NCI-H2196 treated with DMSO at 0.1 percent for 48 hours (cell line): ENCODE measurements around the gene COL4A1.

ENCODE experiments used
- DNase-seq: peaks from one replicate; lab custom pipeline; 2025; ENCODE audit not compliant: unreplicated experiment; lab: John Stamatoyannopoulos, UW

Gene COL4A1

DNA sequence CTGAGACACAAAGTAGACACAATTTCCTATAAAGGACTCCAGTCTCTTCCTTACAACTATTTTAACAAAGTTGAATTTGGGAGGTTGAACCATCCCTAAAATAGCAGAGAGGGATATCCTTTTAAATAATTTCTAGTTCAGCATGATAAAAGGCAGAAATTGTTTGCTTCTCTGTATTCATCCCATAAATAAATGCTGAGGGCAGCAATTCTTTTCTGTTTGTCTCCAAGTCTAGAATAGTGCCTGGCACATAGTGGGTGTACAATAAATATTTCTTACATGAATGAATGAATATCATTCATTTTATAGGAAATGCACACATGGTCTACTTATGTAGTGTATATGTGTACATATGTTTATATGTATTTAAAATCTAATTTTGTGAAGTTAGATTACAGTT is 12.3 kb downstream of the COL4A1 start:
- DNase-seq = no peak

DNA sequence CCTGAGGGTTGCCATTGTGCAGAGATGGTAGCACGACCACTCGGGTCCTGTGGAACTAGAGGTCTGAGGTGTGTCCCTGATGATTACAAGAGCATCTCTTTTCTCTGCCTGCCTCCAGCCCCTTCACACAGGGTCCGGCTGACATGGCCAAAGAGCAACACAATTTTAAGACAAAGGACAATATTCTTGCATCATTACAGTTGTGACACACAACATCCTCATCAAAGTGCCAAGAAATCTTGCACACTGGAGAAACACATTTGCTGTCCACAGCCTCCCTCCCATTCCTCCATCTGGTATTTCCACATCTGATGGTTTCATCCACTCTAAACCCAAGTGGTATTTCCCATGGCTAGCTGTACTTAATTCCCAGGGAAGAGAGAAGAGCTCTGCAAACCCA is 12.8 kb downstream of the COL4A1 start:
- no peak for DNase-seq

DNA sequence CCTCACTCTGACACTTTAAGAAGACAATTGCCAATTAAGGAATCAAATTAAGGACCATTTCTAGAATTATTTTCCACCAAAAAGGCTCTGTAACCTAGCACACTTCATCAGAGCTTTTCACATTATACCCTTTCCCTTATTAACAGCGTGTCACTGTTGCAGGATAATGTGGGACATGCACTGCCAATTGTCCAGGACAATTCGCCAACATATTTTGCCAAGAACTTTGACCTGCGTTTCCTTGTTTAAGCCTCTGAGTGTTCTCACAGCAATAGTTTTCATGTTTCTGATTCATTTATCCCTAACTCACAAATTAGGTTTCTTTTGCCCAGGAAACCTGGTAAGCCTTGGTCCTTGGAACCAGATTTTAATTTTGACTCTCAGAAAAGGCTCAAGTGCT is 13.3 kb downstream of the COL4A1 start:
- DNase-seq = no peak

DNA sequence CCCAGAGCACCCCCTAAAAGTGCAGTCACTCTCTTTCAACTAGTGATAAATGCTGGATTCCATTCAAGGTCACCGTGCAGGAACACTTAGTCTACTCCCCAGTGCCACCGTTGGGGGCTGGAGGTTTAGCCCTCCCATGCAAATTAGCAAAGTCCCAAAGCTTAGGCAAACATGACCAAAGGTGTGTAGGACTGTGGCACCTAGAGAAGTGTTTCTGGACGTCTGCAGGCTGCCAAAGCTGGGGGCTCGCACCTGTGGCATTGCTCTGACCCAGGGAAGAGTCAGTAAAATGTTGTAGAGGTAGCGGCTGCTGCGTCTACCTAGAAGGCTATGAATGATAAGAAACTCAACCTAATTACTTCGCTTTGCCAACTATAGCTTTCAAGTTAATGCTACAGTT is 13.9 kb downstream of the COL4A1 start:
- DNase-seq = no peak

DNA sequence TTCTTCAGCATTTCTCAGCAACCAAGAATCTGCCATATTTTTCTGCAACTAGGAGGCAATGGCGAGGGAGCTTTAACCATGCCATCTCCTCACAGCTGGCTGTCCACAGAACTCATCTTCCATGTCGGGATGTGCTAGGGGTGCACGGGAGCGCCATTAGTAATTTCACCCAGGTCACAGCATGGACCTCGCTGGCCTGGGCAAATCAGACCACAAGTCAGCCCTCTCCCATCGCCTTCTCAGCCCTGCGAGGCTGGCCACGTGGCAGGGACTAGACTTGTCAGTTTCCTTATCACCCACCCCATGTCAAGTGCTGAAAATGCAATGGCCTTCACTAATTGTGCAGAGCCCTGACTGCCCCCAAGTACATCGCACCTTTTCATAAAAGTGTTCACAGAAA is 15.7 kb downstream of the COL4A1 start:
- no peak for DNase-seq

DNA sequence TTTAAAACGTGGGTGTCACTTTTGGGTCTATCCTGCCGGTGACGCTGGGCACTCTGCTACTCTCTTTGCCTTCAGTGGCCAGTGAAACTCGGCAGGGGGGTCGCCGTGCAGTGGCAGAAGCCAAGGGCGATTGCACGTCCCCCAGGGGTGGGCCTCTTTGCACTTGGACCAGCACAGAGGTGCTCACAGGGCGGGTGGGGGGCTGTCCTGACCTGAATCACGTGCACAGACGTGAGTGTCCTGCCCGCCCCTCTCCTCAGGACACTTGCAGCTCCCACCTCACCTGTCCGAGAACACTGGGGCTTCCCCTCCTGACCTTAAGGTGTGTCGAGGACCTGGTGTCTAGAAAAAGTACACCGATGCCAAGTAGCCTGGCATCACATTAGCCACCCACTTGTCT is 16.1 kb downstream of the COL4A1 start:
- no peak for DNase-seq

DNA sequence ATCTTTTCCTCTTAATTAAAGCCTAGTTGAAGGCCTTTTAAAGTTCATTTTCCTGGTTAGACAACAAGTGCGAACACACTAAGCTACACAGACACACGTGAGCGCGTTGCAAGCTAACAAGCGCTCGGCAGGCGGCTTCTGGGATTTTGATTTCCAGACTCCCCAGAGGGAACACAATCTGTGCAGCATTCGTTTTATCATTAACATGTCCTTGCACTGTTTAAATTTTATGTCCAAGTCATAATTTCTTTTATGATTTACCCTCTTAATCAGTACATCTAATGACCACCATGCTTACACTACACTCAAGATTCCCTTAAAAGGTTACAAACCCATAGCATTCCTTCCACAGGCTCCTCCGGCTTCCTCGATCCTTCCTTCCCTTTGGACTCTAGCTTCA is 16.8 kb downstream of the COL4A1 start:
- no peak for DNase-seq

DNA sequence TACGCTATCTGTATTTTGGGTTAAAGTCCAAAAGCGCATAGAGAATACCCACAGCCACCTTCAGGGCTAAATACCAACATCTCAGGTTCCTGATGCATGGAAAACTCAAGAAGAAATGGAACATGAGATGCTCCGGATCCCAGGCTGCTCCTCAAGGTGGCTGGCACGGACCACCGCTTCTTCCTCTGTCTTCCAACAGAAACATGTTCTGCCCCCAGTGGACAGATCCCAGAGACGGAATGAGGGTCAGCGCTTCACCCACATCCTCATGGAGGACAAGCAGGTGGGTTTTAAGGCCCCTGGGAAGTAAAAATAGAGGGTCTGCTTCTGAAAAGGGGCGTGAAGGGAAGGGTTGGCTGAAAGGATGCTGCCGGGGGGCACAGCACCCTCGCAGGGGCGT is 17.3 kb downstream of the COL4A1 start:
- DNase-seq = no peak

DNA sequence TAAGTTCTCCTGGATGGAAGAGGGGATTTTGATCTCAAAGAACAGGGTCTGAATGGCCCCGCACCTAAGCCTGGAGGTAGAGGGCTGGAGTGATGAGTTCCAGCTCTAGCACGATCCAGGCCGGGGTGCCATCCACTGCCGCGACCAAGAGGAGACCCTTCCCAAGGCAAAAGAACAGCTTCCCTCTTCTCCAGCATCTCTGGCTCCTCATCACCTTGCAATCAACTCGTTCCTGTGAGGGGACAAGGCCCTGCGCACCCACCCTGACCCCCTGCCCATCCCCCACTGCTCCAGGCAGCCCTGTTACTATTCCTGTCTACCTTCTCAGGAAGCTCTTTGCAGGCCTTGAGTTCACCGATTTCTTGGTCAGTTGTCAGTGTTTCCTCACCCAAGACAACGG is 17.8 kb downstream of the COL4A1 start:
- no peak for DNase-seq

DNA sequence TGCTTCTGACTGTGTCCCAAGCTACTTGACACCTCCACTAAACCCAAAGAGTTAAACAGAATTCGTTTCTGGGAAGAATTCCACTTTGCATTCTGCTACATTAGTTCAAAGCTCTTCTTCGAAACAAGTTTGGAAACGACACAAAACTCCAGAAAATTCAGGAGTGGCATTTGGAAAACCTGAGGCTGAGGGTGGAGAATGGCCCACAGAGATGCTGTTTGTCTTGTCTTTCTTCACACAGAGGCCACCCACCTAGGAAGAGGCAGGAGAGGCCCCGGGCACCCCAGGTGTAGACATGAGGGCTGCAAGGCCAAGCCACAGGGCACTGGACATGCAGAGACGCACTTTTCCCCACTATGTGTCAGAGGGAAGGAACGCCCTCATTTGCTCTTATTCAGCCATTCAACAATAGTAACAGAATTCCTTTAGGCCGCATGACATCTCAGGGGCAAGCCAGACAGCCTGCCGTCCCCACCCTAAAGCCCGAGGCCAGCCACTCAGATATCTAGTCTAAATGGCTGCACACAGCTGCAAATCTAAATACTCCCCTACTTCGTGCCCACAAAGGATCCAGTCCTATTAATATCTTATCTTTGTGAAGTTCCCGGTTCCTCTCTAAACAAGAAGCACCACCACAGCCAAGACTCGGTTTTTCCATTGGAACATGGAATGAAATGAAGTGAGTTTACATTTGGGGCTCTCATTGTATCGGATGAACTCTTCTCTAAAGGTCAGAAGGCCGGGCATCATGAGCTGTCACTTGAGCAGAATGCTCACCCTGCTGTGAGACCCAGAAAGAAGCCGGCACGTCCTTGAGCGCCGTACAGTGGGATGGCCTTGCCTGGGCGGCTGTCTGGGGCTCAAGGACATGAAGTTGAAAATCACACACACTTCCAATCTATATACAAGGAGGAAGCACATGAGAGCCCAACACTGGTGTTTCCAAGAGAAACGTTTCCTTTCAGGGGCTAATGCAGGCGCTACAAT is 19.8 kb downstream of the COL4A1 start:
- no peak for DNase-seq

DNA sequence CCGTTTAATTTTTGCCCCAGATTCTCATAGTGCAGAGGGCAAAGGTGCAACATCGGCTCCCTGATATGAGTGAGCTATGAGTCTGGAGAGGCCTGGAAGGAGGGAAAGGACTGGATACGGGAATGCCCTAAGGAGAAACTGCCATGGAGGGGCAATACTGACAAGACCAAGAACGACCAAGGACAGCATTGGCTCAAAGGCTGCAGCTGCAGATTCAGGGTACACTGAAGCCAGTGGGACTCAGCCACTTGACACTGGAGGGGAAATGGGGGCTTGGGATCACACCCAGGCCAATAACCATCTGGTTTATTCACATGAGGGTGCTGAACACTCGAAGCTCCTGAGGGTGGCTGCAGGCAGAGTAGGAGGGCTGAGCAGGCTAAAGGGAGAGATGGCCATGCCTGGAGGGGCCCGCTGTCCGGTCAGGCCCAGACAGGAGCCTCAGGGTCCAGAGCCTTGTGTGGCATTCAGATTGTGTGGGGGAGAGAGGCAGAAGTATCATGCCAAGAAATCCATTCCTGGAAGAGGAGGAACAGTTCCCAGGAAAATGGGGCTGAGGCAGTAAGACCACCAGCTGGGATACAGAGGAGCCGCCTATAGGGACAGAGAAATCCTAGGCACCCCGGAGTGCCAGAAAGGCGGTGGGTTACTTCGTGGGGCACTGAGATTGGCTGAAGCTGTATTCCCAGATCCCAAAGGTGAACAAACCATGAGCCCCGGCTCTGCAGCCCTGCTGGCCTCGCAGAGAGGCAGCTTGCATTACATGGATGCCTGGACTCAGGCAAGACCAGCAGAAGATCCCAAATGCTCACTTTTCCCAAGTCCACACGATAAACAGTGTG is 20.7 kb downstream of the COL4A1 start:
- DNase-seq = no peak

DNA sequence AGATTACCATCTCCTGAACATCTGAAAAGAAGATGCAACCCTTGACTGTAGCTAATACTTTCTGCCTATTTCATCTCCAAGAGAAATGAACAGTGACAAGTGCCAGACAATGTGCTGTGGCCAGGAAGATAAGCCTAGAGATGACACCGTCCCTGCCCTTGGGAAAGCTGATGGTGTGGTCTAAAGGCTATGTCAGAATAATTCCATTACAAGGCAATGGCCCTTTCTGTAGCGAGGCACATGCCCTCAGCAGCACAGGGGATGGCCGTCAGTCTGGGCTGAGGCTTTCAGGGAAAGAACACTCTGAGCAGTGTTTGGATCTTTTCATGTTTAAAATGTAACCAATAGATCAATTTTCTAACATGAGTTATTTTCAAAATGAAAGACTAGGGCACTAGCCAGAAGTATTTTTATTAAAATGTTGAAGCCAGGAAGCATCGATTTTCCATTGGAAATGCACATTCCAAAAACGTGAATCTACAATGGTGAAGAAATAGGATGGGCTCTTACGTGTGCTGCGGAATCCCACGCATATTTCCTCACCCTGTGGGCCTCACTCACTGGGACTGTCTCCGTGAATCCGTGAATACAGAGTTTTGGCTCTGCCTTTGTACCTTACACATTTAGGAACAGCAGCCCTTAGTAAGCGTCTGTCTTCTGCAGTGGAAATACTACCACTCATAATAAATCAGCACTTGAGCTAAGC is 22.0 kb downstream of the COL4A1 start:
- no peak for DNase-seq

DNA sequence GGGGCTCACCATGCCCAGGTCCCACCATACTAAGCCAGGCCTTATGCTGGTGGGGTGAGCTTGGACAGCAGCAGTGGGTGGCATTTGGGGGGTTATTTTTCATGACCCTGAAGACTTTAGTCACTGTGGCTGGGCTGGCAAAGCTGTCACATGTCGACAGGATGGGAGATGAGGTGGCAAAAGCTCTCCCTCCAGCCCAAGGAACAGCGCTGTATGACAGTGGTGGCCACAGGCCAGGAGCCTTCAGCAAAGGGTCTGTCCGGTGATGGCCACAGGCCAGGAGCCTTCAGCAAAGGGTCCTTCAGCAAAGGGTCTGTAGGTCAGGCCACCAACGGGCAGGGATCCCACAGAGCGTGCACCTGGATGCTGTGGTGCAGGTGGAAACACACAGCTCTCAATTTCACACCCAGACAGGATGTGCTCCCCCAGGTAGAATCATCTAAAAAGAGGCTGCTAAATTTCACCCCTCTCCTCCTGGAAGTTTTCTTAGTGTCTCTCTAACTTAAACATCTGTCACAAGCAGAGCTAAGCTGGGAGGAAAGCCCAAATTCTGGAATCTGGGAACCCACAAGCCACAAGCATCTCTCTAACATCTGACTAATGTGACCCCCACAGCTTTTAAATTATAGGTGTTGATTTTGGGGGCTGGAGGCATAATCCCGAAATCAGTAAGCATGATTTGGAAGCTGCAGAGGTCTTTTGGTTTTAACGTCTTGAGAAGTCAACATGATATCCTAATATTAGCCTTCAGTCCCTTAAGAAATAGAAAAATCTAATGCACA is 23.0 kb downstream of the COL4A1 start:
- DNase-seq = no peak

DNA sequence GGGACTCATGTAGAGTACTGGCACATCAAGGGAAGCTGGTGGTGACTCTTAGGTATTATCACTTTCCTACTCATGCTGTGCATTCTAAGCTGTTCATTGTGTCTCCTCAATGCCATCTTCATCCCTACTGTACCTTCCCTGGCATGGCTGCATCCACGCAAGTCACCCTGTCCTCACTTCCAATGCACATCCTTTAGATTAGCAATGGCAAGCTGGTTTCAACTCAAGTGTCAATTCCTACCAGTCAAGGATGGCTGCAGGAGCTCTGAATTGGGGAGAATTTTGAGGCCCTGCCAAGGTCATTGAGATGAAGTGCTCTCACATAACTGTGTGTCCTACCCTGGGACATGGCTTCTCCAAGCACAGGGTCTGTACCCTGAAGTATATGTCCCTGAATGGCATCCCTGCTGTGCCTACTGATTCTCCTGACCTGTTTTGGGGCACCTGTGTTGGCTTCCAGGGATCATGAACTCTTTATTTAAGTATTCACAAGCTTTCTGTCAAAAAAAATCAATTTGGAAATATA is 24.6 kb downstream of the COL4A1 start:
- no peak for DNase-seq

DNA sequence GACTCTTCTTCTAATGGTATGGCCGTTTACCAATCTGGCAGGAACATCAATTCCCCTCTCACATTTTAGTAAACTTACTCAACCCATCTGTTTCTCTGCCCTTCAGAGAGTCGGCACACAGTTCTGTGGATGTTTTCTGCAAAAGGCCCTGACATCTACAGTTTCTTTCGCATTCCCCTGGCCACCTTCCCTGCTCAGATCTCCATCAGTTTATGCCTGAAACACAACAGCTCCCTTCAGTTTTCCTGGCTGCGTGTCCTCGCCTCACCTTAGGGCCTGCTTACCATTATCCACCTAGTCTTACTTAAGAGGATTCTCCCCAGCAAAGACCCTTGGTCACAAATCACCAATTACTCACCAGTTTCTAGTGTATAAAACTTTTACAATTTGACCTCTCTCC is 25.2 kb downstream of the COL4A1 start:
- DNase-seq = no peak

DNA sequence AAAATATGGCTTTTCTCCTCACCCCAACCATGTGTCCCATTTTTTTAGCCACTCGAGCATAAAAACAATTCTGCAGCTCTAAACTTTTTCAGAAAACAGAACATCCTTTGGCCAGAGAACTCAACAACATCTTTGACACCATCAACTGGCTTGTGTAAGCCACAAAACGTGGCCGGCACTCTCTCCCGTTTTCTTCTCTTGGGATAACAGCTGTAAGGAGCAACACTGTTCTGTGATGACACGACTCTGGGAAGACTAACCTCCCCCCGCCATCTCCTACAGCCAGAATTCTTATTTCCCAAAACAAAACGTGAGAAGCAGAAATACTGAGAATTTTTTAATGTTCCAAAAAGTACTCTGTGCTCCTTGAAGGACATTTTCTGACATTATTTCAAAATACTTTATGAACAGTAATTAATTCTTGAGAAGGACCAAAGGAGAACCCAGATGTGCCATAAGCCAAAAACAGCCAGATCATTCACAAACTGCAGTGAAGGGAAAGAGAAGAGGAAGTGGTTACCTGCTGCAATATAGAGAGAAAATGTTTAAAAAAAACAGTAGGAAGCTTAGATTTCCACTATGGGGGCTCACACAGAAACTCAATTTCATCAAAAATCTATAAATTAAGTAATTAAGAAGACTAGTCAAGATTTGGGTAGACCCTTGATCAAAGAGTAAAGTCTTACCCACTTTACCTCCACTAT is 25.8 kb downstream of the COL4A1 start:
- no peak for DNase-seq

DNA sequence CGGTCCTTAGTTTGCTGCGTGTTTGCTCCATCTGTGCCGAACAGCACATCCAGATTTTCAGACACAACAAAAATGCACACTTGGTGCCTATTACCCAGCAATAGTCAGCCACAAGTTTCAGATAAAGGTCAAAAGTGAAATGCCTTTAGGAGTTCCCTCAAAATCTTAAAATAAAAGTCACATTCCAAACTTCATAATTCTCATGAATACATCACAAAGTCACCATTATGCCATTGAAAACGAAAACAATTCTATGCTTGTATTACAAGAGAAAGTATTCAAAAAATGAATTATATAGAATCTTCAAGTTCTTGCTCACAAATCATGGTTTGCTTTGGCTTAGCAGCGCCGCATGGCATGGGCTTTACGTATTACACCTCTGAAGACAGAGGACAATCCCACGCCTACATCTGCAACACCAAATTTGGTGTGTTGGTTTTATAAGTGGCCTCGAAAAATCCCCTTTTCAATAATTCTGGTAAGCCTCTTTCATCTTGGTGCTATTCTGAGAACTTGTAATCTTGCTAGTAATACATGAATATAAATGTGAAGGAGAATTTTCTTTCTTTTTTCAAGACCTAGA is 26.6 kb downstream of the COL4A1 start:
- DNase-seq = no peak

DNA sequence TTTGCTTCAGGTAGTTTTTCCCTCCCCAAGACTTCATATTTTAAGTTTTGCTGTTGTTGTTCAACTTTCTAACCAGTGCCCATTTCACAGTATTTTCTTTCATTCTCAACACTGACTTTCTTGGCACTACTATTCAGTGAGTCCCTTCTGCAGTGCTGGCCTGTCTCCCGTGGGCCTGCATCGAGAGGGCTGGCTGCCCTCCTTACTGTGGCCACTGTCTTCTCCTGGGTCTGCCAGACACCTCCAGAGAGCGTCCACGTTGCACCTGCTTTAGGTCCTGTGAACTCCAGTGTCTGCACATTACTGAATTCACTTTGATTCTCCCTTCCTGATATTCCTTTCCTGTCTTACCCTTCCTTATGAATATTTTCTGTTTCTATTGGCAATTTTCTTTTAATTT is 27.3 kb downstream of the COL4A1 start:
- no peak for DNase-seq

DNA sequence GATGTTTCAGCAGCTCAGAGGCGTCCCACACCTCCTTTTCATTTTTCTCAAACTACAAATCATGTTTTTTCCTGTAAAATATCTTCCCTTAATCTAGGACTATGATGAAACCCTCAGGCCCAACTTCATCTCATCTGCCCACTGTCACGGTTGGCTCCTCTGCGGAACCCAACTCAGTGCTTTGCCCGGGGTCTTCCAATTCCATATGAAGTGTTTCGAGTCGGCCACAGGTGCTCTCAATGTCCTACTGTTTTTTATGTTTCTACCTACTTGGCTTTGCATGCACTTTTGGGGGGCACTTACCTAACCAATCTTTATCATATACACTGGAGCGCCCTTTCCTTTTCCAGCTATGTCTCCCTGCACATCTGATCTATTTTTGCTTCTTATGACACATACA is 28.1 kb downstream of the COL4A1 start:
- DNase-seq = no peak
